ENCODE results near the gene EFEMP2. TPM values are rescaled to one million over a fixed set of nuclear protein-coding genes. Genes with fewer than 3 reads are reported as not detected.

EFEMP2 gene
- total and polyA plus RNA-seq, 10 of the 15 experiments (the other 5 are each of a cell fraction or from before 2014, with no cell fraction given), result 0.24 to 13.2 (median 1.3) TPM; not detected in 1

- TF ChIP-seq, protein P1, sequence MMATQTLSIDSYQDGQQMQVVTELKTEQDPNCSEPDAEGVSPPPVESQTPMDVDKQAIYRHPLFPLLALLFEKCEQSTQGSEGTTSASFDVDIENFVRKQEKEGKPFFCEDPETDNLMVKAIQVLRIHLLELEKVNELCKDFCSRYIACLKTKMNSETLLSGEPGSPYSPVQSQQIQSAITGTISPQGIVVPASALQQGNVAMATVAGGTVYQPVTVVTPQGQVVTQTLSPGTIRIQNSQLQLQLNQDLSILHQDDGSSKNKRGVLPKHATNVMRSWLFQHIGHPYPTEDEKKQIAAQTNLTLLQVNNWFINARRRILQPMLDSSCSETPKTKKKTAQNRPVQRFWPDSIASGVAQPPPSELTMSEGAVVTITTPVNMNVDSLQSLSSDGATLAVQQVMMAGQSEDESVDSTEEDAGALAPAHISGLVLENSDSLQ (IDR thresholded peaks at IDR 0.05), result peak; percentile 16; the same call in 1 of the 2 replicates
- TF ChIP-seq POLR2AphosphoS5 (IDR thresholded peaks at IDR 0.05; ENCODE audit: low read length), result peak; percentile 92
- TF ChIP-seq PBX3 (IDR thresholded peaks at IDR 0.05; ENCODE audit: insufficient replicate concordance, low read depth, low read length), result no peak
- TF ChIP-seq DPF2 (IDR thresholded peaks at IDR 0.05), result no peak; the same call in 1 of the 2 replicates
- TF ChIP-seq TAF1 (IDR thresholded peaks at IDR 0.05; ENCODE audit: borderline replicate concordance, low read depth, low read length), result 0 out of 2 replicates have a peak, but pooled peaks have one; percentile 49
- no peak for TF ChIP-seq BMI1 (IDR thresholded peaks at IDR 0.05; ENCODE audit: borderline replicate concordance)
- TF ChIP-seq ETV6 (conservative IDR thresholded peaks at IDR 0.05 in 1 of 2, IDR thresholded peaks at IDR 0.05 in 1 of 2; ENCODE audit: borderline replicate concordance in 1 of 2, low read depth in 1 of 2), result 0 out of 4 replicates have a peak, but pooled peaks of 1 of the 2 experiments have one; percentile 8
- no peak for TF ChIP-seq RB1 (IDR thresholded peaks at IDR 0.05; ENCODE audit: borderline replicate concordance)
- no peak for TF ChIP-seq CTCF (IDR thresholded peaks at IDR 0.05 in 2 of 3, conservative IDR thresholded peaks at IDR 0.05 in 1 of 3; ENCODE audit: control insufficient read depth in 2 of 3, extremely low read depth in 1 of 3, insufficient read depth in 1 of 3, low read depth in 3 of 3, low read length in 3 of 3)
- TF ChIP-seq PAX8 (IDR thresholded peaks at IDR 0.05), result no peak
- TF ChIP-seq SIN3A (IDR thresholded peaks at IDR 0.05; ENCODE audit: low read depth, low read length), result peak; percentile 90; the same call in 1 of the 2 replicates
- TF ChIP-seq MXI1 (IDR thresholded peaks at IDR 0.05; ENCODE audit: low read depth, low read length), result peak; percentile 80
- no peak; the same call in 1 of the 2 replicates for TF ChIP-seq IKZF1 (conservative IDR thresholded peaks at IDR 0.05)
- TF ChIP-seq BACH1 (IDR thresholded peaks at IDR 0.05; ENCODE audit: borderline replicate concordance), result no peak
- TF ChIP-seq LARP7 (IDR thresholded peaks at IDR 0.05), result no peak
- no peak for TF ChIP-seq SMARCA5 (IDR thresholded peaks at IDR 0.05)
- no peak for TF ChIP-seq WRNIP1 (IDR thresholded peaks at IDR 0.05; ENCODE audit: borderline replicate concordance, low read depth, low read length)
- 0 out of 2 replicates have a peak, but pooled peaks have one; percentile 9 for TF ChIP-seq MTA2 (IDR thresholded peaks at IDR 0.05; ENCODE audit: low read depth)
- no peak; the same call in 2 of the 3 replicates for TF ChIP-seq POU2F2 (IDR thresholded peaks at IDR 0.05; ENCODE audit: borderline replicate concordance, low read depth, low read length)
- no peak; a peak in 1 of 3 replicates for TF ChIP-seq EGR1 (IDR thresholded peaks at IDR 0.05; ENCODE audit: borderline replicate concordance in 1 of 2, low read depth in 2 of 2, low read length in 2 of 2)
- no peak for TF ChIP-seq EZH2 (IDR thresholded peaks at IDR 0.05; ENCODE audit: borderline replicate concordance, control insufficient read depth, low read depth, low read length)
- TF ChIP-seq HDGF (IDR thresholded peaks at IDR 0.05), result peak; percentile 63; the same call in 1 of the 2 replicates
- TF ChIP-seq ASH2L (IDR thresholded peaks at IDR 0.05; ENCODE audit: borderline replicate concordance, low read depth), result no peak
- TF ChIP-seq CBFB (IDR thresholded peaks at IDR 0.05; ENCODE audit: low read depth), result peak; percentile 24; the same call in 1 of the 2 replicates
- no peak for TF ChIP-seq NFYA (IDR thresholded peaks at IDR 0.05; ENCODE audit: borderline replicate concordance, low read depth, low read length)
- no peak for TF ChIP-seq JUNB (IDR thresholded peaks at IDR 0.05)
- no peak for TF ChIP-seq CREB1 (IDR thresholded peaks at IDR 0.05; ENCODE audit: low read depth)
- no peak for TF ChIP-seq TARDBP (IDR thresholded peaks at IDR 0.05; ENCODE audit: borderline replicate concordance)
Observed at GRCh38 chr11:65856689-65857499, 15.7 kb downstream of the EFEMP2 start (continued).

Measured in GM12878 (cell line).